ENCODE measurements around the gene PEX5L.

The PEX5L gene

GRCh38 chr3:179871782-179872181, 165.0 kb downstream of the PEX5L start:
- H4K20me1 ChIP-seq (ENCODE audit: insufficient read depth, low read length) = no peaks in the 10 kb centered on the region

GRCh38 chr3:179868715-179869114, 168.0 kb downstream of the PEX5L start:
- no peak overlapping the region for H2AFZ ChIP-seq (ENCODE audit: low read depth, low read length)
- H3K9ac ChIP-seq (ENCODE audit: low read length) = no peak overlapping the region
- no peak overlapping the region for H3K27ac ChIP-seq (ENCODE audit: low read length)
- no peak overlapping the region for H3K4me3 ChIP-seq (ENCODE audit: low read length)
- TF ChIP-seq CTCF (IDR thresholded peaks at IDR 0.05; ENCODE audit: low read depth, low read length) (no peak), EZH2phosphoT487 (IDR thresholded peaks at IDR 0.05; ENCODE audit: low read depth) (no peak)
- no peaks in the 10 kb centered on the region for H4K20me1 ChIP-seq (ENCODE audit: insufficient read depth, low read length)
- H3K4me1 ChIP-seq (ENCODE audit: low read length) = peaks cover 4% of the 10 kb centered on the region; the same call in 1 of the 2 replicates
- H3K36me3 ChIP-seq (replicated peaks; ENCODE audit: low read depth, low read length) = no peaks in the 10 kb centered on the region
- no peaks in the 10 kb centered on the region for H3K9me3 ChIP-seq (ENCODE audit: insufficient read depth, low read length)
- H3K4me2 ChIP-seq (ENCODE audit: low read length) = no peak overlapping the region
- no peaks in the 10 kb centered on the region for H3K79me2 ChIP-seq (ENCODE audit: low read length)
- no peaks in the 10 kb centered on the region for H3K27me3 ChIP-seq (ENCODE audit: low read depth, low read length)

More at GRCh38 chr3:179871782-179872181, 165.0 kb downstream of the PEX5L start:
- no peaks in the 10 kb centered on the region for H3K79me2 ChIP-seq (ENCODE audit: low read length)
- H3K4me2 ChIP-seq (ENCODE audit: low read length) = no peak overlapping the region
- H3K36me3 ChIP-seq (replicated peaks; ENCODE audit: low read depth, low read length) = no peaks in the 10 kb centered on the region
- no peaks in the 10 kb centered on the region for H3K9me3 ChIP-seq (ENCODE audit: insufficient read depth, low read length)
- no peak overlapping the region for H3K4me3 ChIP-seq (ENCODE audit: low read length)
- H3K27ac ChIP-seq (ENCODE audit: low read length) = no peak overlapping the region
- no peaks in the 10 kb centered on the region for H3K27me3 ChIP-seq (ENCODE audit: low read depth, low read length)
- peak overlapping the region; percentile 78 for H2AFZ ChIP-seq (ENCODE audit: low read depth, low read length)
- H3K9ac ChIP-seq (ENCODE audit: low read length) = no peak overlapping the region
- peaks cover 4% of the 10 kb centered on the region; the same call in 1 of the 2 replicates for H3K4me1 ChIP-seq (ENCODE audit: low read length)
- no peak for TF ChIP-seq EZH2phosphoT487 (IDR thresholded peaks at IDR 0.05; ENCODE audit: low read depth)
- no peak for TF ChIP-seq CTCF (IDR thresholded peaks at IDR 0.05; ENCODE audit: low read depth, low read length)

- Histone ChIP-seq H2AFZ (ENCODE audit: low read depth, low read length) (no peak overlapping the region), H3K36me3 (replicated peaks; ENCODE audit: low read depth, low read length) (no peaks in the 10 kb centered on the region), H3K27ac (ENCODE audit: low read length) (no peak overlapping the region), H4K20me1 (ENCODE audit: insufficient read depth, low read length) (no peaks in the 10 kb centered on the region), H3K79me2 (ENCODE audit: low read length) (no peaks in the 10 kb centered on the region), H3K4me2 (ENCODE audit: low read length) (no peak overlapping the region), H3K27me3 (ENCODE audit: low read depth, low read length) (no peaks in the 10 kb centered on the region), H3K9me3 (ENCODE audit: insufficient read depth, low read length) (no peaks in the 10 kb centered on the region), H3K4me1 (ENCODE audit: low read length) (peaks cover 4% of the 10 kb centered on the region; the same call in 1 of the 2 replicates), H3K9ac (ENCODE audit: low read length) (no peak overlapping the region), H3K4me3 (ENCODE audit: low read length) (no peak overlapping the region)
- TF ChIP-seq EZH2phosphoT487 (IDR thresholded peaks at IDR 0.05; ENCODE audit: low read depth) (no peak), CTCF (IDR thresholded peaks at IDR 0.05; ENCODE audit: low read depth, low read length) (no peak)
Measured at GRCh38 chr3:179867961-179868360, 168.8 kb downstream of the PEX5L start.

- TF ChIP-seq EZH2phosphoT487 (IDR thresholded peaks at IDR 0.05; ENCODE audit: low read depth) = no peak
- Histone ChIP-seq H3K4me3 (ENCODE audit: low read length) (no peak overlapping the region), H3K9me3 (ENCODE audit: insufficient read depth, low read length) (no peaks in the 10 kb centered on the region), H3K27ac (ENCODE audit: low read length) (no peak overlapping the region), H2AFZ (ENCODE audit: low read depth, low read length) (no peak overlapping the region), H3K36me3 (replicated peaks; ENCODE audit: low read depth, low read length) (no peaks in the 10 kb centered on the region), H3K4me1 (ENCODE audit: low read length) (no peaks in the 10 kb centered on the region), H3K79me2 (ENCODE audit: low read length) (no peaks in the 10 kb centered on the region), H3K4me2 (ENCODE audit: low read length) (no peak overlapping the region), H4K20me1 (ENCODE audit: insufficient read depth, low read length) (no peaks in the 10 kb centered on the region), H3K27me3 (ENCODE audit: low read depth, low read length) (no peaks in the 10 kb centered on the region), H3K9ac (ENCODE audit: low read length) (no peak overlapping the region)
Measured at GRCh38 chr3:179865861-179866505, 170.8 kb downstream of the PEX5L start.

Data from OCI-LY3 (cell line).